Measurements from ENCODE around the gene AP3M1. TPM values are rescaled to one million over a fixed set of nuclear protein-coding genes. Genes with fewer than 3 reads are reported as not detected.
A peak's percentile ranks its signal among the peaks of the same experiment; 100 is the strongest.
"Not testable (repeated sequence)": the region's sequence is repeated elsewhere in the genome, so short reads cannot be mapped to it uniquely, and the experiment has no call there.

AP3M1 gene
- polyA plus RNA-seq, 1 of the 3 experiments (the other 2 are of a cell fraction), result 17.7 TPM

DNA sequence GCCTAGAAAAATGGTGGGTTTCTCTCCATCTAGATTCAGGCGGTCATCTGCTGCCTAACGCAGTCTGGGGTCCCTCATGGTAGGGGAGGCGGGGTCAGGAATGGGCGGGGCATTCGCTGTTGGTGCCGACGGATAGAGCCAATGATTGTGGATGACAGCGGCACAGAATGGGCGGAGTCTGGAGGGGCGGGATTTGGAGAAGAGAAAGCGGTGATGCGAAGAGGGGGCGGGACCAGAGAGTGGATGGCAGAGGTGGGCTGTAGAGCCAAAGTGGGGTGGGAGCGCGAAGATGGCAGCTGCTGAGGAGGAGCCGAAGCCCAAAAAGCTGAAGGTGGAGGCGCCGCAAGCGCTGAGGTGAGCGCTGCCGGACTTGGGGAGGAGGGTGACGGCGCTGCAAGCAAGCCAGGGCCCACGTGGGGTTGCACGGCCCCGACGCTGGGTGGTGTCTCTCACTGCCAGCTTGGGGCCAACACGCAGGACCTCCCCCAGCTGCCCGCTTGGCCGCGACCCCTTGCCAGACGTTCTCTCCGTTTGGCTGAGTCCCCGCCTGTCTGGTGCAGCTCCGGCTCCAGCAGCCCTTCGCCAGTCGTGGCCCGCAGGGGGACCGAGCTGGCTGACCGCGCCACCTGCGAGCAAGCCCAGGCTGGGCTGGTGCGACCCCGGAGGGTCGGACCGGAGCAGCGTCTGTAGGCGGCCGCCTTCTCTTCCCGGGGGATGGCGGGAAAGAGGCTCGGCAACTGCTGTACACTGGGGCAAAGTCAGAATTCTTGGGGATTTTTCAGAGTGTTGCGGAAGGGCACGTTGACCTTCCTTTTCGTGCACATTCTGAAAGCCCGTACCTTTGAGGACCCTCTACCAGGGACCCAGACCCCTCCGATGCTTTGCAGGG is 606 bp upstream of the AP3M1 start, which contains the start of gene ADK (continued):
- TF ChIP-seq, protein P1, sequence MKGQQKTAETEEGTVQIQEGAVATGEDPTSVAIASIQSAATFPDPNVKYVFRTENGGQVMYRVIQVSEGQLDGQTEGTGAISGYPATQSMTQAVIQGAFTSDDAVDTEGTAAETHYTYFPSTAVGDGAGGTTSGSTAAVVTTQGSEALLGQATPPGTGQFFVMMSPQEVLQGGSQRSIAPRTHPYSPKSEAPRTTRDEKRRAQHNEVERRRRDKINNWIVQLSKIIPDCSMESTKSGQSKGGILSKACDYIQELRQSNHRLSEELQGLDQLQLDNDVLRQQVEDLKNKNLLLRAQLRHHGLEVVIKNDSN (IDR thresholded peaks at IDR 0.05; ENCODE audit: borderline replicate concordance, low read depth), result peak; percentile 59; the same call in 1 of the 2 replicates
- TF ChIP-seq, protein P2, sequence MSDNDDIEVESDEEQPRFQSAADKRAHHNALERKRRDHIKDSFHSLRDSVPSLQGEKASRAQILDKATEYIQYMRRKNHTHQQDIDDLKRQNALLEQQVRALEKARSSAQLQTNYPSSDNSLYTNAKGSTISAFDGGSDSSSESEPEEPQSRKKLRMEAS (IDR thresholded peaks at IDR 0.05; ENCODE audit: low read depth), result peak; percentile 88; the same call in 1 of the 2 replicates
- TF ChIP-seq EZH2phosphoT487 (IDR thresholded peaks at IDR 0.05; ENCODE audit: borderline replicate concordance, low read depth) (no peak), ELF1 (IDR thresholded peaks at IDR 0.05) (no peak), RFX5 (IDR thresholded peaks at IDR 0.05; ENCODE audit: low read length) (no peak), NFIC (IDR thresholded peaks at IDR 0.05; ENCODE audit: borderline replicate concordance) (peak; percentile 19; the same call in 1 of the 2 replicates), FOXM1 (IDR thresholded peaks at IDR 0.05; ENCODE audit: low read depth) (no peak), TCF12 (IDR thresholded peaks at IDR 0.05) (no peak), FOSL2 (IDR thresholded peaks at IDR 0.05; ENCODE audit: borderline replicate concordance, low read depth) (no peak), EP300 (IDR thresholded peaks at IDR 0.05; ENCODE audit: borderline replicate concordance in 1 of 2, low read depth in 1 of 2, low read length in 1 of 2) (no peak), POLR2AphosphoS5 (IDR thresholded peaks at IDR 0.05; ENCODE audit: low read depth, low read length) (0 out of 2 replicates have a peak, but pooled peaks have one; percentile 23), NRF1 (IDR thresholded peaks at IDR 0.05; ENCODE audit: low read depth, low read length) (no peak), GABPA (IDR thresholded peaks at IDR 0.05; ENCODE audit: low read depth) (no peak)
- TF ChIP-seq, protein P3, sequence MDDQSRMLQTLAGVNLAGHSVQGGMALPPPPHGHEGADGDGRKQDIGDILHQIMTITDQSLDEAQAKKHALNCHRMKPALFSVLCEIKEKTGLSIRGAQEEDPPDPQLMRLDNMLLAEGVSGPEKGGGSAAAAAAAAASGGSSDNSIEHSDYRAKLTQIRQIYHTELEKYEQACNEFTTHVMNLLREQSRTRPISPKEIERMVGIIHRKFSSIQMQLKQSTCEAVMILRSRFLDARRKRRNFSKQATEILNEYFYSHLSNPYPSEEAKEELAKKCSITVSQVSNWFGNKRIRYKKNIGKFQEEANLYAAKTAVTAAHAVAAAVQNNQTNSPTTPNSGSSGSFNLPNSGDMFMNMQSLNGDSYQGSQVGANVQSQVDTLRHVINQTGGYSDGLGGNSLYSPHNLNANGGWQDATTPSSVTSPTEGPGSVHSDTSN (IDR thresholded peaks at IDR 0.05), result peak; percentile 42; the same call in 1 of the 2 replicates
- TF ChIP-seq, protein P4, sequence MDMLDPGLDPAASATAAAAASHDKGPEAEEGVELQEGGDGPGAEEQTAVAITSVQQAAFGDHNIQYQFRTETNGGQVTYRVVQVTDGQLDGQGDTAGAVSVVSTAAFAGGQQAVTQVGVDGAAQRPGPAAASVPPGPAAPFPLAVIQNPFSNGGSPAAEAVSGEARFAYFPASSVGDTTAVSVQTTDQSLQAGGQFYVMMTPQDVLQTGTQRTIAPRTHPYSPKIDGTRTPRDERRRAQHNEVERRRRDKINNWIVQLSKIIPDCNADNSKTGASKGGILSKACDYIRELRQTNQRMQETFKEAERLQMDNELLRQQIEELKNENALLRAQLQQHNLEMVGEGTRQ (IDR thresholded peaks at IDR 0.05; ENCODE audit: borderline replicate concordance, low read depth, low read length), result no peak
- TF ChIP-seq, protein P5, sequence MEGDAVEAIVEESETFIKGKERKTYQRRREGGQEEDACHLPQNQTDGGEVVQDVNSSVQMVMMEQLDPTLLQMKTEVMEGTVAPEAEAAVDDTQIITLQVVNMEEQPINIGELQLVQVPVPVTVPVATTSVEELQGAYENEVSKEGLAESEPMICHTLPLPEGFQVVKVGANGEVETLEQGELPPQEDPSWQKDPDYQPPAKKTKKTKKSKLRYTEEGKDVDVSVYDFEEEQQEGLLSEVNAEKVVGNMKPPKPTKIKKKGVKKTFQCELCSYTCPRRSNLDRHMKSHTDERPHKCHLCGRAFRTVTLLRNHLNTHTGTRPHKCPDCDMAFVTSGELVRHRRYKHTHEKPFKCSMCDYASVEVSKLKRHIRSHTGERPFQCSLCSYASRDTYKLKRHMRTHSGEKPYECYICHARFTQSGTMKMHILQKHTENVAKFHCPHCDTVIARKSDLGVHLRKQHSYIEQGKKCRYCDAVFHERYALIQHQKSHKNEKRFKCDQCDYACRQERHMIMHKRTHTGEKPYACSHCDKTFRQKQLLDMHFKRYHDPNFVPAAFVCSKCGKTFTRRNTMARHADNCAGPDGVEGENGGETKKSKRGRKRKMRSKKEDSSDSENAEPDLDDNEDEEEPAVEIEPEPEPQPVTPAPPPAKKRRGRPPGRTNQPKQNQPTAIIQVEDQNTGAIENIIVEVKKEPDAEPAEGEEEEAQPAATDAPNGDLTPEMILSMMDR (IDR thresholded peaks at IDR 0.05), result peak; percentile 39
- TF ChIP-seq, protein P6, sequence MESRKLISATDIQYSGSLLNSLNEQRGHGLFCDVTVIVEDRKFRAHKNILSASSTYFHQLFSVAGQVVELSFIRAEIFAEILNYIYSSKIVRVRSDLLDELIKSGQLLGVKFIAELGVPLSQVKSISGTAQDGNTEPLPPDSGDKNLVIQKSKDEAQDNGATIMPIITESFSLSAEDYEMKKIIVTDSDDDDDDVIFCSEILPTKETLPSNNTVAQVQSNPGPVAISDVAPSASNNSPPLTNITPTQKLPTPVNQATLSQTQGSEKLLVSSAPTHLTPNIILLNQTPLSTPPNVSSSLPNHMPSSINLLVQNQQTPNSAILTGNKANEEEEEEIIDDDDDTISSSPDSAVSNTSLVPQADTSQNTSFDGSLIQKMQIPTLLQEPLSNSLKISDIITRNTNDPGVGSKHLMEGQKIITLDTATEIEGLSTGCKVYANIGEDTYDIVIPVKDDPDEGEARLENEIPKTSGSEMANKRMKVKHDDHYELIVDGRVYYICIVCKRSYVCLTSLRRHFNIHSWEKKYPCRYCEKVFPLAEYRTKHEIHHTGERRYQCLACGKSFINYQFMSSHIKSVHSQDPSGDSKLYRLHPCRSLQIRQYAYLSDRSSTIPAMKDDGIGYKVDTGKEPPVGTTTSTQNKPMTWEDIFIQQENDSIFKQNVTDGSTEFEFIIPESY (IDR thresholded peaks at IDR 0.05; ENCODE audit: borderline replicate concordance, low read depth), result no peak

DNA sequence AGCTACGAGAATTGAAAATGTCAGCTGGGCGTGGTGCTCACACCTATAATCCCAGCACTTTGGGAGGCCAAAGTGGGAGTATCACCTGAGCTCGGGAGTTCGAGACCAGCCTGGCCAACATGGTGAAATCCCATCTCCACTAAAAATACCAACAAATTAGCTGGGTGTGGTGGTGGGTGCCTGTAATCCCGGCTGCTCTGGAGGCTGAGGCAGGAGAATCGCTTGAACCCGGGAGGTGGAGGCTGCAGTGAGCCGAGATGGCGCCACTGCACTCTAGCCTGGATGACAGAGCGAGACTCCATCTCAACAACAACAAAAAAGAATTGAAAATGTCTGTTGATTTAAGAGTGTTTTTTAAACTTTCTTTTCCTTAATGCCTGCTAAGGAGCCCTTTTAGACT is 3.6 kb downstream of the AP3M1 start:
- Histone ChIP-seq H3K4me1 (ENCODE audit: control insufficient read depth in 1 of 2, insufficient read depth in 2 of 2, low read depth in 1 of 2, low read length in 1 of 2) (peaks cover 7 to 16% of the 10 kb centered on the region in 2 experiments; a peak in 3 of 4 replicates), H3K36me3 (replicated peaks in 1 of 2; ENCODE audit: control insufficient read depth in 1 of 2, insufficient read depth in 2 of 2, low read length in 1 of 2) (peaks cover 0 to 10% of the 10 kb centered on the region in 2 experiments), H3F3A (replicated peaks; ENCODE audit: insufficient read depth) (peaks cover 26% of the 10 kb centered on the region), H4K20me1 (ENCODE audit: insufficient read depth) (peaks cover 33% of the 10 kb centered on the region), H3K79me2 (ENCODE audit: insufficient read depth) (peaks cover 88% of the 10 kb centered on the region)
- DNase-seq; H3K9me3 ChIP-seq; H3K27me3 ChIP-seq (ENCODE audit: insufficient read depth); H3K9me2 ChIP-seq; H3K27ac ChIP-seq (ENCODE audit: low read depth in 2 of 2, low read length in 1 of 2); H3K9ac ChIP-seq; H2AFZ ChIP-seq (ENCODE audit: low read depth); H3K4me2 ChIP-seq; POLR2A ChIA-PET; CTCF ChIA-PET; H3K4me3 ChIP-seq (ENCODE audit: low read depth in 2 of 2, low read length in 1 of 2): not testable (repeated sequence)
- WGBS (ENCODE audit: low lambda C conversion rate), result 99% methylated on average over 10 of the region's 10 CpGs
